ENCODE measurements around the gene CRHR1. TPM values are rescaled to one million over a fixed set of nuclear protein-coding genes. Genes with fewer than 3 reads are reported as not detected.

The CRHR1 gene
- total and polyA plus RNA-seq, 4 donors, result not detected

DNA sequence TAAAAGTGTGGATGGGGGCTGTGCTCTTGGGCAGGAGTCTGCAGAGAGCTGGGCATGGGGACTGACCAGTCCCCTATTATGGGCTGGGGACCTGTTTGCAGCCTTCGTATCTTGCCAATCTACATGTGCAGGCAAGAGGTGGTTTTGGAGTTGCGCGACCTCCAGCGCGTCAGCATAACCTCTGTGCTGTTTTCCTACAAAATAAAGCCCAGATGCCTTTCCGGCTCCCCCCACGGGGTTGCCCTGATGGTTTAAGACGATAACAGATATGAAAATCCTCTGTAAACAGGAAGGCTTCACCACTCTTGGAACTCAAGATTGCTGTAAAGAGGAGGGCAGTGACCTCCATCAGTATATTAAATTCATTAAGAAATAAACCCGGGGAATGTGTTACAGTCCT, 44.1 kb downstream of the CRHR1 start:
- no peaks in the 10 kb centered on the region for H3K4me1 ChIP-seq (ENCODE audit: control insufficient read depth in 1 of 2, insufficient read depth in 2 of 2, low read length in 2 of 2)
- H3K4me3 ChIP-seq (ENCODE audit: low read length in 2 of 2), result no peak overlapping the region
- no peaks in the 10 kb centered on the region for H3K36me3 ChIP-seq (ENCODE audit: control insufficient read depth in 1 of 2, insufficient read depth in 2 of 2, low read length in 1 of 2)
- H3K9me3 ChIP-seq (ENCODE audit: control insufficient read depth, low read length), result no peaks in the 10 kb centered on the region
- intact Hi-C loops (cut with DNase I), result no loop called here
- DNase-seq (no peak), ATAC-seq (ENCODE audit: low FRiP score) (no peak)
- WGBS, 2 donors, result 58 to 65% methylated on average over 9 of the region's 9 CpGs
- H3K27ac ChIP-seq (ENCODE audit: low read depth in 1 of 2, low read length in 2 of 2), result no peak overlapping the region
- H3K27me3 ChIP-seq (ENCODE audit: control insufficient read depth in 1 of 2, insufficient read depth in 2 of 2, low read length in 1 of 2), result no peaks in the 10 kb centered on the region

DNA sequence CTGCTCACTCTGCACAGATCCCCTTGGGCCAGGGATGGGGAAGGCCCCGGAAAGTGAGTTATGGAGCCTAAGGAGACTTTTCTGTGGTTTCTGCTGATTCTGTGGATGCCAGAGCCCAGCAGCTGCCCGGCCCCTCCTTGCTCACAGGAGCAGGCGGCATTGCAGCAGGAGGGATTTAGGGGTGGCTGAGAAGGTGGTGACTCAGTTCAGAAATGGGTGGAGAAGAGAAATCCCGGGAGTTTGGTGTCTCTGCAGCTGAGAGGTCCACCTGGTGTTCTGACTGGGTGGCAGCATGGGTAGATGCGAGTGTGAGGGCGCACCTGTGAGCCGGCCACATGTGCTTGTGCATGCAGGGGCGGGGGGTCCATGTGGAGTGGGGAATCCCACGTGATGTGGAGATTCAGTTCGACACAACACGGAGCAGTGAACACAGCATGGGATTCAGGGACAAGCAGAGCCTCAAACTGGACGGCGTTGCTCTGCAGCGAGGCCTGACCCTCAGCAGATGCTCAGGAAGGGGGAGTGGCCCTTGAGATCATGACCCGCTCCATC, 44.5 kb downstream of the CRHR1 start:
- Histone ChIP-seq H3K9me3 (ENCODE audit: control insufficient read depth, low read length) (no peaks in the 10 kb centered on the region), H3K4me3 (ENCODE audit: low read length in 2 of 2) (no peak overlapping the region), H3K36me3 (ENCODE audit: control insufficient read depth in 1 of 2, insufficient read depth in 2 of 2, low read length in 1 of 2) (no peaks in the 10 kb centered on the region), H3K4me1 (ENCODE audit: control insufficient read depth in 1 of 2, insufficient read depth in 2 of 2, low read length in 2 of 2) (no peaks in the 10 kb centered on the region), H3K27me3 (ENCODE audit: control insufficient read depth in 1 of 2, insufficient read depth in 2 of 2, low read length in 1 of 2) (no peaks in the 10 kb centered on the region), H3K27ac (ENCODE audit: low read depth in 1 of 2, low read length in 2 of 2) (no peak overlapping the region)
- no peak for ATAC-seq (ENCODE audit: low FRiP score)
- DNase-seq, result no peak
- intact Hi-C loops (cut with DNase I), result no loop called here
- 63 to 67% methylated on average over 15 of the region's 15 CpGs for WGBS, 2 donors

DNA sequence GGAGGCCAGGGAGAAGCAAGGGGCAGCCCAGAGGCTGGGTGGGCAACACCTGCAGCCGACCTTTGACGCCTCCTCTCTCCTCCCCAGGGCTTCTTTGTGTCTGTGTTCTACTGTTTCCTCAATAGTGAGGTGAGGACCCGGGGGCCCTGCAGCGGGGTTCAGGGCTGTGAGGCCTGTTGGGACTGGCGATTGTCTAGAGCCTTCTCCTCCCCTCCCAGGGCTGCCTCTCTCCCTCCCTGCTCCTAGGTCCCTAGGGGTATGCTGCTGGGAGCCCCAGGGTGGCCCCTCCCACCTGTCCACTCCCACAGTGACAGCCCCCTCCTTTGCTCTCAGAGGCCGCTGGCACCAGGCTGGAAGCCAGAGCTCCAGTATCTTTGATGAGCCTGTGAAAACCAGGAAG, 49.8 kb downstream of the CRHR1 start:
- WGBS, 2 donors, result 54 to 65% methylated on average over 6 of the region's 6 CpGs
- H3K4me3 ChIP-seq (ENCODE audit: low read length in 2 of 2), result no peak overlapping the region
- DNase-seq, result no peak
- intact Hi-C loops (cut with DNase I), result no loop called here
- no peak for ATAC-seq (ENCODE audit: low FRiP score)
- no peaks in the 10 kb centered on the region for H3K9me3 ChIP-seq (ENCODE audit: control insufficient read depth, low read length)
- no peaks in the 10 kb centered on the region for H3K27me3 ChIP-seq (ENCODE audit: control insufficient read depth in 1 of 2, insufficient read depth in 2 of 2, low read length in 1 of 2)
- H3K4me1 ChIP-seq (ENCODE audit: control insufficient read depth in 1 of 2, insufficient read depth in 2 of 2, low read length in 2 of 2), result no peaks in the 10 kb centered on the region
- H3K27ac ChIP-seq (ENCODE audit: low read depth in 1 of 2, low read length in 2 of 2), result no peak overlapping the region
- H3K36me3 ChIP-seq (ENCODE audit: control insufficient read depth in 1 of 2, insufficient read depth in 2 of 2, low read length in 1 of 2), result no peaks in the 10 kb centered on the region

DNA sequence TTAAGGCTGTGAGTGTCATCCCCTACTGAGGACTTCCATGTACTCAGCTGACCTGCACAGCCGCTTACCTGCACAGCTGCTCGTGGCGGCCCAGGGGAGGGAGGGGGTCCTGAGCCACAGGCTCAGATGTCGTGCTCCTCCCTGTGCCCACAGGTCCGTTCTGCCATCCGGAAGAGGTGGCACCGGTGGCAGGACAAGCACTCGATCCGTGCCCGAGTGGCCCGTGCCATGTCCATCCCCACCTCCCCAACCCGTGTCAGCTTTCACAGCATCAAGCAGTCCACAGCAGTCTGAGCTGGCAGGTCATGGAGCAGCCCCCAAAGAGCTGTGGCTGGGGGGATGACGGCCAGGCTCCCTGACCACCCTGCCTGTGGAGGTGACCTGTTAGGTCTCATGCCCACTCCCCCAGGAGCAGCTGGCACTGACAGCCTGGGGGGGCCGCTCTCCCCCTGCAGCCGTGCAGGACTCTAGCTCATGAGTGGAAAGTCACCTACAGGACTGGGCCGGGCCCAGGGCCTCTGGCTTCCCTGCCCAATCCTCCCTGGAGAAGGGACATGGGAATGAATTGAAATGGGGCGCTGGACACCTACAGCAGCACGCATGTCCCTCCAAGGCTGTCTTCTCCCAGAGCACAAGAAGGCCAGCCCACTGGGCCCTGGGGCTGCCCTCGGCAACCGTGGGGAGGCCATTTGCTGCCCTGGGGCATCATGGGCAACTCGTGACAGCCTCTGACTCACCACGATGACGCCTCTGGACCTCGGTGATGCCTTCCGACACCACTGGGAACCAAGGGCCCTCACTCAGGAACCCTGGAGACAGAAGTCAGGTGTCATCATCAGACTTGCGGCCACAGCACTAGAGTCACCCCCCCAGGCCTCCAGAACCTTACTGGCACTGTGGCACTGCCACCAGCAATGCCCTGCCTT, 50.6 kb downstream of the CRHR1 start:
- Histone ChIP-seq H3K36me3 (ENCODE audit: control insufficient read depth in 1 of 2, insufficient read depth in 2 of 2, low read length in 1 of 2) (no peaks in the 10 kb centered on the region), H3K27ac (ENCODE audit: low read depth in 1 of 2, low read length in 2 of 2) (no peak overlapping the region), H3K4me1 (ENCODE audit: control insufficient read depth in 1 of 2, insufficient read depth in 2 of 2, low read length in 2 of 2) (no peaks in the 10 kb centered on the region), H3K9me3 (ENCODE audit: control insufficient read depth, low read length) (no peaks in the 10 kb centered on the region), H3K4me3 (ENCODE audit: low read length in 2 of 2) (no peak overlapping the region), H3K27me3 (ENCODE audit: control insufficient read depth in 1 of 2, insufficient read depth in 2 of 2, low read length in 1 of 2) (no peaks in the 10 kb centered on the region)
- intact Hi-C loops (cut with DNase I), result no loop called here
- ATAC-seq (ENCODE audit: low FRiP score), result no peak
- DNase-seq, result no peak
- 83 to 89% methylated on average over 23 to 26 of the region's 26 CpGs for WGBS, 2 donors

DNA sequence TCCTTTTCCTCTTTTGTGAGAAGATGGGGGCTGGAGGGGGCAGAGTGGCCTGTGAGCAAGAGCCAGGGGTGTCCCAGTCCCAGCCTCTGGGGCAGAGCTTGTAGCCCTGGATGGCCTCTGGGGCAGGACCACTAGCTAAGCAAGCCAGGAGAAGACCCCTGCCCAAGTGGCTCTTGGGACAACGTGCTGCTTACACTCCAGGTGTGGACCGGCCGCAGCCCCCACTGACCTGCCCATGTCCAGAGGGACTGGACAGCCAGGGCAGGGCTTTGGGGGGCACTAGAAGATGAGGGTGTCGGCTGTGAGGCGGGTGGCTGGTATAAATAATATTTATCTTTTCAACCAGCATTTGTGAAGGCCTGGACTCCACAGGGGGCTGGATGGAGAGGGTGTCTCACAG, 51.4 kb downstream of the CRHR1 start:
- Histone ChIP-seq H3K27ac (ENCODE audit: low read depth in 1 of 2, low read length in 2 of 2) (no peak overlapping the region), H3K9me3 (ENCODE audit: control insufficient read depth, low read length) (no peaks in the 10 kb centered on the region), H3K27me3 (ENCODE audit: control insufficient read depth in 1 of 2, insufficient read depth in 2 of 2, low read length in 1 of 2) (no peaks in the 10 kb centered on the region), H3K4me1 (ENCODE audit: control insufficient read depth in 1 of 2, insufficient read depth in 2 of 2, low read length in 2 of 2) (no peaks in the 10 kb centered on the region), H3K36me3 (ENCODE audit: control insufficient read depth in 1 of 2, insufficient read depth in 2 of 2, low read length in 1 of 2) (no peaks in the 10 kb centered on the region), H3K4me3 (ENCODE audit: low read length in 2 of 2) (no peak overlapping the region)
- intact Hi-C loops (cut with DNase I), result no loop called here
- ATAC-seq (ENCODE audit: low FRiP score), result no peak
- DNase-seq, result no peak
- WGBS, 2 donors, result 84% methylated on average over 5 of the region's 5 CpGs

DNA sequence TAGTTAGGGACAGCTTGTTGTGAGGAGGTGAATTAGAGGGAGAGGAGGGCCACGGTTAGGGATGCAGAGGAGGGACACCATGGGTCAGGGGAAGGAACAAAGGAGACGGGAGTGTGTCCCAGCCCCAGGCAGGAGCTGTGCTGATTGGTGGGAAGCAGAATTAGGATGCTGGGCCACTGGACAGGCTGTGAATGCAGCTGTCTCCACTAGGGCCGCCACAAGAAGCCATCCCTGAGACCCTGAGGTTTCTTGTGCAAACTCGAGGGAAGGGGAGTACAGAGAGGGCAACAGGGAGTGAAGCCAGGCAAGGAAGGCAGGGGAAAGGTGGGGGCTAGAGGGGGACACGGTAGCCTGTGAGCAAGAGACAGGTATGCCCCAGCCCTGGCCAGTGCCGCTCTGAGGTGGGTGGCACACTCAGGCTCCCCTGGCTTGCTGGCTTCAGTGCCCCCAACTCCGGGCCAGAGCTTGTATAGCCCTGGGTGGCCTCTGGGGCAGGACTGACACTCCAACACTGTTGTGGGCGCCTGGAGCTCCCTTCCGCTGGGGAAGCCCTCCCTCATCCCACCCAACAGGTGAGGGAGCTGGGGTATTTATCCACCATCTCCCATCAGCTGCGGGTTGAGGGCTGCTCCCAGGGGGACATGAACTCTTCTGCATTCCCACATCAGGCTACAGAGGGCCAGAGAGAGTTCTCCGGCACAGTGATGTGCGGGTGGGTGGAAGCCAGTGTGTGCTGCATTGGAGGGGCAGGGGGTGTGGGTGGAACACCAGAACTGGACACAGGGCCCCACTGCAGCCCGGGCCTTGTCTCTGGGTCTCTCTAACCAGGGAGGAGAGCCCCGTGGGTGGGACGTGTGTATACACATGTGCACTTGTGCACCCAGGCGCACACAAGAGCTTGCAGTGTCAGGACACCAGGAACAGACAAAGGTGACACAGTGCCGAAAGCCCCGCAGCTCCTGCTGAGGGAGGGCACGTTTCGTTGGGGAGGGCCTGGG, 52.2 kb downstream of the CRHR1 start:
- no peak overlapping the region for H3K27ac ChIP-seq (ENCODE audit: low read depth in 1 of 2, low read length in 2 of 2)
- intact Hi-C loops (cut with DNase I), result no loop called here
- 69% methylated on average over 20 of the region's 20 CpGs for WGBS, 2 donors
- no peaks in the 10 kb centered on the region for H3K36me3 ChIP-seq (ENCODE audit: control insufficient read depth in 1 of 2, insufficient read depth in 2 of 2, low read length in 1 of 2)
- H3K9me3 ChIP-seq (ENCODE audit: control insufficient read depth, low read length), result no peaks in the 10 kb centered on the region
- no peaks in the 10 kb centered on the region for H3K27me3 ChIP-seq (ENCODE audit: control insufficient read depth in 1 of 2, insufficient read depth in 2 of 2, low read length in 1 of 2)
- no peaks in the 10 kb centered on the region for H3K4me1 ChIP-seq (ENCODE audit: control insufficient read depth in 1 of 2, insufficient read depth in 2 of 2, low read length in 2 of 2)
- DNase-seq, result no peak
- ATAC-seq (ENCODE audit: low FRiP score), result no peak
- no peak overlapping the region for H3K4me3 ChIP-seq (ENCODE audit: low read length in 2 of 2)

DNA sequence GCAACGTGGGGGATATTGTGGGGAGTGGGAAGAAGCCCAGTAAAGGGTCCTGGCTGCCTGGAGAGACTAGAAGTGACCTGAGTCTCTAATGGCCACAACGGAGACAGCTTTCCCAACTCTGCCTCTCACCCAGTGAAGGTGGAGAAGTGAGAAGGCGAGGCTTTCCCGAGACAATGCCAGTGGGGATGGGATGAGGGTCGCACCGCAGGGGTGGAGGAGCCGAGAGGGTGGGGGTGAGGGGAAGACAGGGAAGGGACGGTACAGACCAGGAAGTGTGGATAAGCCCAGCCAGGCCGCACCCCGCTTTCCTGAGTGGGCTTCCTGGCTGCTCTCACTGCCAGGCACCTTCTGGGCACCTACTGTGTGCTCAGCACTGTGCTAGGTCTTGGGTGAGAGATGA, 53.1 kb downstream of the CRHR1 start:
- Histone ChIP-seq H3K27me3 (ENCODE audit: control insufficient read depth in 1 of 2, insufficient read depth in 2 of 2, low read length in 1 of 2) (no peaks in the 10 kb centered on the region), H3K4me1 (ENCODE audit: control insufficient read depth in 1 of 2, insufficient read depth in 2 of 2, low read length in 2 of 2) (no peaks in the 10 kb centered on the region), H3K9me3 (ENCODE audit: control insufficient read depth, low read length) (no peaks in the 10 kb centered on the region), H3K27ac (ENCODE audit: low read depth in 1 of 2, low read length in 2 of 2) (no peak overlapping the region), H3K4me3 (ENCODE audit: low read length in 2 of 2) (no peak overlapping the region), H3K36me3 (ENCODE audit: control insufficient read depth in 1 of 2, insufficient read depth in 2 of 2, low read length in 1 of 2) (no peaks in the 10 kb centered on the region)
- no peak for DNase-seq
- intact Hi-C loops (cut with DNase I), result no loop called here
- 55 to 57% methylated on average over 10 of the region's 10 CpGs for WGBS, 2 donors
- ATAC-seq (ENCODE audit: low FRiP score), result no peak

DNA sequence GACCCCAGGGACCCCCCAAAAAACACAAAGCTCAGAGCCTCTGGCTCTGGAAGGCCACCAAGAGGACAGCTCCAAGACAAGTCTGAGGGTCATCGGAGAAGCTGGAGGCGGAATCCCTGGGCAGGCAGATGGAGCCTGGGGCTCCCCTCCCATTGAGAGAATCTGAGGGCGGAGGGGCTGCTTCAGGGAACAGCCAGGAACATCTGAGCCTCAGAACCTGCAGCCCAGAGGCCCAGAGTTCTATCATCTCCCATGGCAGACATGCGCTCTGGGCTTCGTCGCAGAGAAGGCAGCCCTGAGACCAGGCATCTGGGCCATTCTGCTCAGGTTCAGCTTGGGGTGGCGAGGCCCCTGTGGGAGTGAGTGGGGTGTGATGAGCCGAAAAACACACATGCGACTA, 53.5 kb downstream of the CRHR1 start:
- H3K9me3 ChIP-seq (ENCODE audit: control insufficient read depth, low read length), result no peaks in the 10 kb centered on the region
- intact Hi-C loops (cut with DNase I), result no loop called here
- H3K36me3 ChIP-seq (ENCODE audit: control insufficient read depth in 1 of 2, insufficient read depth in 2 of 2, low read length in 1 of 2), result no peaks in the 10 kb centered on the region
- DNase-seq (no peak), ATAC-seq (ENCODE audit: low FRiP score) (no peak)
- H3K27me3 ChIP-seq (ENCODE audit: control insufficient read depth in 1 of 2, insufficient read depth in 2 of 2, low read length in 1 of 2), result no peaks in the 10 kb centered on the region
- H3K4me3 ChIP-seq (ENCODE audit: low read length in 2 of 2), result no peak overlapping the region
- 87 to 89% methylated on average over 9 of the region's 9 CpGs for WGBS, 2 donors
- H3K4me1 ChIP-seq (ENCODE audit: control insufficient read depth in 1 of 2, insufficient read depth in 2 of 2, low read length in 2 of 2), result no peaks in the 10 kb centered on the region
- no peak overlapping the region for H3K27ac ChIP-seq (ENCODE audit: low read depth in 1 of 2, low read length in 2 of 2)

All from aorta (tissue), 5 donors.